Choroid plexus epithelial cell (primary cell): ENCODE measurements around the gene B3GALT5.
A peak's percentile ranks its signal among the peaks of the same experiment; 100 is the strongest.

Experiments used
- DNase-seq: peaks from one replicate; pipeline ENCODE4 v3.0.0-alpha.2; 2010; ENCODE audit warnings: low read depth
- H3K4me3 ChIP-seq: 2 replicates; pipeline ENCODE4 v1.5.1; 2011; ENCODE audit warnings: low read depth, mild to moderate bottlenecking, control low read depth, low read length, moderate library complexity
- CTCF ChIP-seq: conservative IDR thresholded peaks from 2 replicates; pipeline ENCODE4 v1.5.1; 2011; ENCODE audit warnings: low read depth, mild to moderate bottlenecking, control low read depth, inconsistent platforms, low read length, moderate library complexity

The B3GALT5 gene

GRCh38 chr21:39620856-39621255, 8.1 kb downstream of the B3GALT5 start:
- no peak for DNase-seq
- TF ChIP-seq CTCF = no peak

GRCh38 chr21:39625211-39625895, 12.6 kb downstream of the B3GALT5 start:
- no peak for TF ChIP-seq CTCF
- no peak overlapping the region for H3K4me3 ChIP-seq
- DNase-seq = no peak

More at GRCh38 chr21:39620856-39621255, 8.1 kb downstream of the B3GALT5 start:
- H3K4me3 ChIP-seq = no peak overlapping the region

GRCh38 chr21:39628385-39628784, 15.6 kb downstream of the B3GALT5 start:
- TF ChIP-seq CTCF = no peak
- no peak for DNase-seq
- H3K4me3 ChIP-seq = no peak overlapping the region

GRCh38 chr21:39630191-39630591, 17.5 kb downstream of the B3GALT5 start:
- H3K4me3 ChIP-seq = no peak overlapping the region
- DNase-seq = peak; percentile 46
- no peak for TF ChIP-seq CTCF

GRCh38 chr21:39630827-39631226, 18.1 kb downstream of the B3GALT5 start:
- no peak overlapping the region for H3K4me3 ChIP-seq
- DNase-seq = no peak
- TF ChIP-seq CTCF = no peak

- no peak for TF ChIP-seq CTCF
- DNase-seq = no peak
- H3K4me3 ChIP-seq = no peak overlapping the region
Observed at GRCh38 chr21:39631842-39632562, 19.3 kb downstream of the B3GALT5 start.
